Hippocampal formation (tissue), 2 donors: Measurements from ENCODE around the gene SLC26A2.

Experiments used
- DNase-seq, 2 donors: peaks; one replicate each; lab custom pipeline; 2025; lab: John Stamatoyannopoulos, UW

SLC26A2 gene

GRCh38 chr5:149960272-149961185, at the start of gene SLC26A2:
Gene SLC26A2, plus strand, starts transcription at chr5:149960758. Its CDS starts 16,895 bp downstream, at chr5:149977653.
- peak; percentile 98 to 100 for DNase-seq

- no peak for DNase-seq
These were observed 49.5 kb upstream of the SLC26A2 start for GRCh38 chr5:149911031-149911430.

- no peak for DNase-seq
These were observed 48.2 kb upstream of the SLC26A2 start for GRCh38 chr5:149912226-149912871.

GRCh38 chr5:149913436-149914419, 46.8 kb upstream of the SLC26A2 start:
- no peak for DNase-seq

- no peak for DNase-seq
These were observed 44.9 kb upstream of the SLC26A2 start for GRCh38 chr5:149915392-149916260.

GRCh38 chr5:149916334-149917072, 44.1 kb upstream of the SLC26A2 start:
- DNase-seq, result no peak

- no peak for DNase-seq
These were observed 43.4 kb upstream of the SLC26A2 start for GRCh38 chr5:149917073-149917676.

GRCh38 chr5:149921597-149921996, 39.0 kb upstream of the SLC26A2 start:
- no peak for DNase-seq

GRCh38 chr5:149922950-149923349, 37.6 kb upstream of the SLC26A2 start:
- DNase-seq, result no peak

- DNase-seq, result no peak
These were observed 36.1 kb upstream of the SLC26A2 start for GRCh38 chr5:149924486-149924885.

- no peak for DNase-seq
These were observed 30.4 kb upstream of the SLC26A2 start for GRCh38 chr5:149930043-149930748.

- DNase-seq, result no peak
These were observed 29.6 kb upstream of the SLC26A2 start for GRCh38 chr5:149930749-149931574.

GRCh38 chr5:149931992-149932436, 28.5 kb upstream of the SLC26A2 start:
- no peak for DNase-seq

- no peak for DNase-seq
These were observed 27.9 kb upstream of the SLC26A2 start for GRCh38 chr5:149932445-149933350.

- DNase-seq, result no peak
These were observed 25.1 kb upstream of the SLC26A2 start for GRCh38 chr5:149935431-149935901.

- no peak for DNase-seq
These were observed 24.4 kb upstream of the SLC26A2 start for GRCh38 chr5:149936044-149936699.
